K562 (cell line): ENCODE data around the gene COL11A2. TPM values are rescaled to one million over a fixed set of nuclear protein-coding genes. Genes with fewer than 3 reads are reported as not detected.
A peak's percentile ranks its signal among the peaks of the same experiment; 100 is the strongest.

Source experiments
- BACH1 ChIP-seq: fragments of 200-800 bp; sonication (Bioruptor generic); IDR thresholded peaks from 2 replicates; pipeline ENCODE4 v1.6.1; 2016; ENCODE audit warnings: missing genetic modification characterization, missing compliant biosample characterization
- EP300 ChIP-seq: IDR thresholded peaks from 2 replicates; pipeline ENCODE4 v1.6.1; 2012; ENCODE audit warnings: low read length, improper control_type of control experiment
- FOS ChIP-seq: IDR thresholded peaks from 3 replicates; pipeline ENCODE4 v1.6.1; 2011; ENCODE audit not compliant: insufficient read length; ENCODE audit errors: extremely low read depth
- GABPA ChIP-seq: fragments of 200-800 bp; sonication (Bioruptor generic); conservative IDR thresholded peaks from 2 replicates; pipeline ENCODE4 v1.6.1; 2016; ENCODE audit warnings: low read depth, missing genetic modification characterization, missing compliant biosample characterization
- HMGN3 ChIP-seq: IDR thresholded peaks from 2 replicates; pipeline ENCODE4 v1.6.1; 2011; ENCODE audit warnings: borderline replicate concordance, low read depth, mild to moderate bottlenecking, mixed read lengths, low read length; ENCODE audit not compliant: insufficient read length; ENCODE audit errors: extremely low read depth
- HNRNPLL ChIP-seq: fragments of 200-400 bp; formaldehyde crosslinking; IDR thresholded peaks from 2 replicates; pipeline ENCODE4 v1.6.1; 2017; ENCODE audit warnings: low read length, low read depth, mild to moderate bottlenecking; ENCODE audit not compliant: poor library complexity, severe bottlenecking
- KDM1A ChIP-seq, 2 experiments: fragments of 450-650 bp; IDR thresholded peaks; 2 replicates each; pipeline ENCODE4 v1.6.1; 2016; ENCODE audit warnings: mild to moderate bottlenecking in 2 of 2
- KLF6 ChIP-seq: fragments of 250-450 bp; sonication (Bioruptor Pico); IDR thresholded peaks from 2 replicates; pipeline ENCODE4 v1.4.0; 2020; ENCODE audit warnings: mild to moderate bottlenecking, moderate library complexity, borderline replicate concordance
- MCM5 ChIP-seq: fragments of 450-650 bp; IDR thresholded peaks from 2 replicates; pipeline ENCODE4 v1.6.1; 2016; ENCODE audit warnings: low read depth
- MIER1 ChIP-seq: fragments of 450-650 bp; IDR thresholded peaks from 2 replicates; pipeline ENCODE4 v1.6.1; 2016; ENCODE audit warnings: antibody characterized with exemption, mild to moderate bottlenecking, low read depth
- MTA1 ChIP-seq: fragments of 450-650 bp; IDR thresholded peaks from 2 replicates; pipeline ENCODE4 v1.6.1; 2017; ENCODE audit warnings: borderline replicate concordance
- RBM15 ChIP-seq: fragments of 200-400 bp; formaldehyde crosslinking; IDR thresholded peaks from 2 replicates; pipeline ENCODE4 v1.6.1; 2018; ENCODE audit warnings: mild to moderate bottlenecking, low read length, moderate library complexity; ENCODE audit not compliant: insufficient read depth
- ZFPM2 ChIP-seq: fragments of 250-450 bp; sonication (Bioruptor Pico); IDR thresholded peaks from 2 replicates; pipeline ENCODE4 v1.5.1; 2022; ENCODE audit warnings: mild to moderate bottlenecking
- polyA plus RNA-seq, 8 experiments: library from polyadenylated mRNA; depleted of rRNA in 4 of 8; stranded (reverse) in 5 of 8; unstranded in 3 of 8; fragments of >200 nt; fragmentation: Nextera tagmentation in 2 of 8; fragmentation: Illumina TruSeq in 1 of 8; extraction: Ambion mirVana in 2 of 8; extraction: Trizol in 1 of 8; gene quantifications; 2 replicates each; pipeline versions ENCODE4 v1.2.1 to v1.2.3, GENCODE V29; 2011 to 2014; ENCODE audit warnings: inconsistent platforms in 1 of 8, missing spikeins in 1 of 8
- total RNA-seq, 7 experiments: library from RNA; depleted of rRNA in 6 of 7; stranded (reverse); fragments of >200 nt in 6 of 7; fragmentation: Illumina TruSeq in 2 of 7; extraction: Trizol in 2 of 7; gene quantifications; 2 replicates each; pipeline versions ENCODE4 v1.2.1 to v1.2.3, GENCODE V29; 2011 to 2021; ENCODE audit warnings: low replicate concordance in 1 of 7
- TF ChIP-seq, protein P1 (sequence below), 3 experiments: IDR thresholded peaks in 2 of 3; conservative IDR thresholded peaks in 1 of 3; 2 replicates each; pipeline ENCODE4 v1.5.1; 2011 to 2012; ENCODE audit warnings: low read length in 3 of 3, mild to moderate bottlenecking in 3 of 3, control low read depth in 2 of 3, improper control_type of control experiment in 1 of 3, inconsistent platforms in 1 of 3, low read depth in 1 of 3, mixed read lengths in 1 of 3, moderate library complexity in 1 of 3; ENCODE audit not compliant: insufficient read depth in 2 of 3
- TF ChIP-seq, protein P2 (sequence below): sonication (generic); formaldehyde crosslinking; IDR thresholded peaks from 2 replicates; pipeline ENCODE4 v1.8.0; 2022; ENCODE audit warnings: missing genetic modification reagents, mild to moderate bottlenecking, moderate library complexity, borderline replicate concordance
- TF ChIP-seq, protein P3 (sequence below): sonication (generic); formaldehyde crosslinking; IDR thresholded peaks from 2 replicates; pipeline ENCODE4 v1.8.1; 2023; ENCODE audit warnings: mild to moderate bottlenecking, missing genetic modification reagents
- TF ChIP-seq, protein P4 (sequence below), 2 experiments: fragments of 450-650 bp; conservative IDR thresholded peaks; 2 replicates each; pipeline ENCODE4 v1.6.1; 2017; ENCODE audit warnings: mild to moderate bottlenecking in 2 of 2, moderate library complexity in 2 of 2
- TF ChIP-seq, protein P5 (sequence below): sonication (generic); formaldehyde crosslinking; IDR thresholded peaks from 2 replicates; pipeline ENCODE4 v1.4.0; 2020; ENCODE audit warnings: mild to moderate bottlenecking, missing genetic modification reagents

The COL11A2 gene
- total and polyA plus RNA-seq, 9 of the 15 experiments (the other 6 are each of a cell fraction or from before 2014, with no cell fraction given), result 0.04 to 0.35 (median 0.09) TPM; not detected in 1

DNA sequence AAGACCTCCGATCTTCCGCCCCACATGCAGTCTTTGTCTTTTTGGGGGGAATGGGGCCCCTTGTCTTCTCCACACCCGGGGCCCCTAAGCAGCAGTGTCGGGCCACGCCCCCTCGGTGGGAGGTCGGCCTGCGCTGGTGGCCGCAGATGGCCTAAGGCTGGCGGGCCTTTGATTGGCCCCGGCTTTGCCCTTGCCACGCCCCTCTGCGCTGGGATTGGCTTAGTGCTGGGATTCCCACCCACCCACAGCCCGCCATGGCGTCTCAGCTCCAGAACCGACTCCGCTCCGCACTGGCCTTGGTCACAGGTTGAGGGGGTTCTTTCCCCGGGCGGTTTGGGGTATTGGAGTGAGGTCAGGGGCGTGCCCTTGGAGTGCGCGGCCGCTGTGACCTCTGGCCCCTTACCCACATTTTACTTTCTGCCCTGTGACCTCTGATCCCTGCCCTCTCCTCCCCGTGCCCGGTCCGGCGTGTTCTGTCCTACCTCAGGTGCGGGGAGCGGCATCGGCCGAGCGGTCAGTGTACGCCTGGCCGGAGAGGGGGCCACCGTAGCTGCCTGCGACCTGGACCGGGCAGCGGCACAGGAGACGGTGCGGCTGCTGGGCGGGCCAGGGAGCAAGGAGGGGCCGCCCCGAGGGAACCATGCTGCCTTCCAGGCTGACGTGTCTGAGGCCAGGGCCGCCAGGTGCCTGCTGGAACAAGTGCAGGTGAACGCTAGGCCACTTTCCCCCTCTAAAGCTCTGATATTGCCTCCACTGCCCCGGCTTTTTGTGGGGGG, 12.3 kb upstream of the COL11A2 start, which contains the start of gene HSD17B8 (continued):
- TF ChIP-seq MIER1, result no peak
- TF ChIP-seq HMGN3, result peak; percentile 91
- no peak for TF ChIP-seq KLF6 (CRISPR knock-in tag)
- 0 out of 2 replicates have a peak, but pooled peaks have one; percentile 43 for TF ChIP-seq ZFPM2 (CRISPR knock-in tag)
- no peak for TF ChIP-seq MTA1
- TF ChIP-seq, protein P1, sequence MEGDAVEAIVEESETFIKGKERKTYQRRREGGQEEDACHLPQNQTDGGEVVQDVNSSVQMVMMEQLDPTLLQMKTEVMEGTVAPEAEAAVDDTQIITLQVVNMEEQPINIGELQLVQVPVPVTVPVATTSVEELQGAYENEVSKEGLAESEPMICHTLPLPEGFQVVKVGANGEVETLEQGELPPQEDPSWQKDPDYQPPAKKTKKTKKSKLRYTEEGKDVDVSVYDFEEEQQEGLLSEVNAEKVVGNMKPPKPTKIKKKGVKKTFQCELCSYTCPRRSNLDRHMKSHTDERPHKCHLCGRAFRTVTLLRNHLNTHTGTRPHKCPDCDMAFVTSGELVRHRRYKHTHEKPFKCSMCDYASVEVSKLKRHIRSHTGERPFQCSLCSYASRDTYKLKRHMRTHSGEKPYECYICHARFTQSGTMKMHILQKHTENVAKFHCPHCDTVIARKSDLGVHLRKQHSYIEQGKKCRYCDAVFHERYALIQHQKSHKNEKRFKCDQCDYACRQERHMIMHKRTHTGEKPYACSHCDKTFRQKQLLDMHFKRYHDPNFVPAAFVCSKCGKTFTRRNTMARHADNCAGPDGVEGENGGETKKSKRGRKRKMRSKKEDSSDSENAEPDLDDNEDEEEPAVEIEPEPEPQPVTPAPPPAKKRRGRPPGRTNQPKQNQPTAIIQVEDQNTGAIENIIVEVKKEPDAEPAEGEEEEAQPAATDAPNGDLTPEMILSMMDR (IDR thresholded peaks at IDR 0.05 in 2 of 3, conservative IDR thresholded peaks at IDR 0.05 in 1 of 3; ENCODE audit: insufficient read depth in 2 of 3, low read depth in 1 of 3, low read length in 3 of 3), result no peak
- TF ChIP-seq, protein P2, sequence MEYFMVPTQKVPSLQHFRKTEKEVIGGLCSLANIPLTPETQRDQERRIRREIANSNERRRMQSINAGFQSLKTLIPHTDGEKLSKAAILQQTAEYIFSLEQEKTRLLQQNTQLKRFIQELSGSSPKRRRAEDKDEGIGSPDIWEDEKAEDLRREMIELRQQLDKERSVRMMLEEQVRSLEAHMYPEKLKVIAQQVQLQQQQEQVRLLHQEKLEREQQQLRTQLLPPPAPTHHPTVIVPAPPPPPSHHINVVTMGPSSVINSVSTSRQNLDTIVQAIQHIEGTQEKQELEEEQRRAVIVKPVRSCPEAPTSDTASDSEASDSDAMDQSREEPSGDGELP, result peak; percentile 42
- TF ChIP-seq GABPA, result no peak
- TF ChIP-seq BACH1 (tag), result no peak
- TF ChIP-seq, protein P3, sequence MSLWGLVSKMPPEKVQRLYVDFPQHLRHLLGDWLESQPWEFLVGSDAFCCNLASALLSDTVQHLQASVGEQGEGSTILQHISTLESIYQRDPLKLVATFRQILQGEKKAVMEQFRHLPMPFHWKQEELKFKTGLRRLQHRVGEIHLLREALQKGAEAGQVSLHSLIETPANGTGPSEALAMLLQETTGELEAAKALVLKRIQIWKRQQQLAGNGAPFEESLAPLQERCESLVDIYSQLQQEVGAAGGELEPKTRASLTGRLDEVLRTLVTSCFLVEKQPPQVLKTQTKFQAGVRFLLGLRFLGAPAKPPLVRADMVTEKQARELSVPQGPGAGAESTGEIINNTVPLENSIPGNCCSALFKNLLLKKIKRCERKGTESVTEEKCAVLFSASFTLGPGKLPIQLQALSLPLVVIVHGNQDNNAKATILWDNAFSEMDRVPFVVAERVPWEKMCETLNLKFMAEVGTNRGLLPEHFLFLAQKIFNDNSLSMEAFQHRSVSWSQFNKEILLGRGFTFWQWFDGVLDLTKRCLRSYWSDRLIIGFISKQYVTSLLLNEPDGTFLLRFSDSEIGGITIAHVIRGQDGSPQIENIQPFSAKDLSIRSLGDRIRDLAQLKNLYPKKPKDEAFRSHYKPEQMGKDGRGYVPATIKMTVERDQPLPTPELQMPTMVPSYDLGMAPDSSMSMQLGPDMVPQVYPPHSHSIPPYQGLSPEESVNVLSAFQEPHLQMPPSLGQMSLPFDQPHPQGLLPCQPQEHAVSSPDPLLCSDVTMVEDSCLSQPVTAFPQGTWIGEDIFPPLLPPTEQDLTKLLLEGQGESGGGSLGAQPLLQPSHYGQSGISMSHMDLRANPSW (CRISPR knock-in tag), result 0 out of 2 replicates have a peak, but pooled peaks have one; percentile 25
- TF ChIP-seq, protein P4, sequence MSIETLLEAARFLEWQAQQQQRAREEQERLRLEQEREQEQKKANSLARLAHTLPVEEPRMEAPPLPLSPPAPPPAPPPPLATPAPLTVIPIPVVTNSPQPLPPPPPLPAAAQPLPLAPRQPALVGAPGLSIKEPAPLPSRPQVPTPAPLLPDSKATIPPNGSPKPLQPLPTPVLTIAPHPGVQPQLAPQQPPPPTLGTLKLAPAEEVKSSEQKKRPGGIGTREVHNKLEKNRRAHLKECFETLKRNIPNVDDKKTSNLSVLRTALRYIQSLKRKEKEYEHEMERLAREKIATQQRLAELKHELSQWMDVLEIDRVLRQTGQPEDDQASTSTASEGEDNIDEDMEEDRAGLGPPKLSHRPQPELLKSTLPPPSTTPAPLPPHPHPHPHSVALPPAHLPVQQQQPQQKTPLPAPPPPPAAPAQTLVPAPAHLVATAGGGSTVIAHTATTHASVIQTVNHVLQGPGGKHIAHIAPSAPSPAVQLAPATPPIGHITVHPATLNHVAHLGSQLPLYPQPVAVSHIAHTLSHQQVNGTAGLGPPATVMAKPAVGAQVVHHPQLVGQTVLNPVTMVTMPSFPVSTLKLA (conservative IDR thresholded peaks at IDR 0.05), result peak in 1 of 2 experiments; percentile 22
- no peak for TF ChIP-seq MCM5
- TF ChIP-seq FOS, result peak; percentile 80
- TF ChIP-seq EP300, result no peak
- TF ChIP-seq KDM1A (IDR thresholded peaks at IDR 0.05), result no peak
- peak; percentile 72 for TF ChIP-seq HNRNPLL
- TF ChIP-seq, protein P5, sequence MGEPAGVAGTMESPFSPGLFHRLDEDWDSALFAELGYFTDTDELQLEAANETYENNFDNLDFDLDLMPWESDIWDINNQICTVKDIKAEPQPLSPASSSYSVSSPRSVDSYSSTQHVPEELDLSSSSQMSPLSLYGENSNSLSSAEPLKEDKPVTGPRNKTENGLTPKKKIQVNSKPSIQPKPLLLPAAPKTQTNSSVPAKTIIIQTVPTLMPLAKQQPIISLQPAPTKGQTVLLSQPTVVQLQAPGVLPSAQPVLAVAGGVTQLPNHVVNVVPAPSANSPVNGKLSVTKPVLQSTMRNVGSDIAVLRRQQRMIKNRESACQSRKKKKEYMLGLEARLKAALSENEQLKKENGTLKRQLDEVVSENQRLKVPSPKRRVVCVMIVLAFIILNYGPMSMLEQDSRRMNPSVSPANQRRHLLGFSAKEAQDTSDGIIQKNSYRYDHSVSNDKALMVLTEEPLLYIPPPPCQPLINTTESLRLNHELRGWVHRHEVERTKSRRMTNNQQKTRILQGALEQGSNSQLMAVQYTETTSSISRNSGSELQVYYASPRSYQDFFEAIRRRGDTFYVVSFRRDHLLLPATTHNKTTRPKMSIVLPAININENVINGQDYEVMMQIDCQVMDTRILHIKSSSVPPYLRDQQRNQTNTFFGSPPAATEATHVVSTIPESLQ (CRISPR knock-in tag), result no peak
- TF ChIP-seq RBM15, result no peak
